WTC11 (cell line): Measurements from ENCODE around the gene SUSD1. TPM values are rescaled to one million over a fixed set of nuclear protein-coding genes. Genes with fewer than 3 reads are reported as not detected.

Source experiments
- ATAC-seq: fragments of 200-7000 bp; cut with Tn5 transposase; 2 replicates; pipeline ENCODE4 v1.10.0; 2021; ENCODE audit warnings: mild to moderate bottlenecking, moderate library complexity
- CTCF ChIA-PET: fragments of 300-600 bp; sonication (Branson Sonifier 250); formaldehyde crosslinking; loops from one replicate; lab custom pipeline; 2021; ENCODE audit warnings: antibody characterized with exemption; lab: Charles Lee
- POLR2A ChIA-PET: fragments of 350-600 bp; sonication (Branson Sonifier 250); formaldehyde crosslinking; loops from one replicate; lab custom pipeline; 2021; ENCODE audit warnings: antibody characterized with exemption; lab: Charles Lee
- DNase-seq: peaks from one replicate; pipeline ENCODE4 v3.0.0; 2021; ENCODE audit warnings: low spot score
- H3K27ac Mint-ChIP-seq: 2 replicates; pipeline ENCODE4 v1.8.0; 2021; ENCODE audit warnings: mixed read lengths
- H3K27me3 Mint-ChIP-seq: 2 replicates; pipeline ENCODE4 v1.8.0; 2021; ENCODE audit warnings: low read depth, mild to moderate bottlenecking, moderate library complexity, mixed read lengths
- H3K36me3 Mint-ChIP-seq: 2 replicates; pipeline ENCODE4 v1.8.0; 2021; ENCODE audit warnings: mixed read lengths
- H3K4me1 Mint-ChIP-seq: 2 replicates; pipeline ENCODE4 v1.8.0; 2022; ENCODE audit warnings: mixed read lengths
- H3K4me3 Mint-ChIP-seq: 2 replicates; pipeline ENCODE4 v1.8.0; 2021; ENCODE audit warnings: mild to moderate bottlenecking, moderate library complexity, mixed read lengths
- H3K9me3 Mint-ChIP-seq: 2 replicates; pipeline ENCODE4 v1.8.0; 2021; ENCODE audit warnings: mixed read lengths
- AR ChIP-seq: fragments of 250-450 bp; sonication (Bioruptor Pico); IDR thresholded peaks from 2 replicates; pipeline ENCODE4 v1.9.0; 2021; ENCODE audit warnings: mild to moderate bottlenecking
- CBFB ChIP-seq: sonication (generic); formaldehyde crosslinking; IDR thresholded peaks from 2 replicates; pipeline ENCODE4 v1.8.1; 2022; ENCODE audit warnings: mild to moderate bottlenecking, low read depth, missing genetic modification reagents
- CDX4 ChIP-seq: fragments of 250-450 bp; sonication (Bioruptor Pico); IDR thresholded peaks from 2 replicates; pipeline ENCODE4 v1.9.0; 2021; ENCODE audit warnings: moderate library complexity, mild to moderate bottlenecking, inconsistent platforms, borderline replicate concordance
- ETV6 ChIP-seq: sonication (generic); formaldehyde crosslinking; IDR thresholded peaks from 2 replicates; pipeline ENCODE4 v1.8.1; 2022; ENCODE audit warnings: mild to moderate bottlenecking, missing genetic modification reagents
- FOXJ3 ChIP-seq: sonication (generic); formaldehyde crosslinking; IDR thresholded peaks from 2 replicates; pipeline ENCODE4 v1.9.0; 2021; ENCODE audit warnings: missing genetic modification reagents, mild to moderate bottlenecking, borderline replicate concordance
- FOXP1 ChIP-seq: sonication (generic); formaldehyde crosslinking; IDR thresholded peaks from 2 replicates; pipeline ENCODE4 v1.8.0; 2022; ENCODE audit warnings: missing genetic modification reagents, mild to moderate bottlenecking, moderate library complexity, borderline replicate concordance
- GTF2I ChIP-seq: fragments of 250-450 bp; sonication (Bioruptor Pico); conservative IDR thresholded peaks from 2 replicates; pipeline ENCODE4 v1.4.0; 2021; ENCODE audit warnings: mild to moderate bottlenecking
- JAZF1 ChIP-seq: fragments of 250-450 bp; sonication (Bioruptor Pico); IDR thresholded peaks from 2 replicates; pipeline ENCODE4 v1.9.0; 2021; ENCODE audit warnings: moderate library complexity, mild to moderate bottlenecking, inconsistent platforms
- MXD4 ChIP-seq: fragments of 250-450 bp; sonication (Bioruptor Pico); IDR thresholded peaks from 2 replicates; pipeline ENCODE4 v1.8.0; 2021; ENCODE audit warnings: mild to moderate bottlenecking, moderate library complexity, borderline replicate concordance
- MYBL2 ChIP-seq: sonication (generic); formaldehyde crosslinking; IDR thresholded peaks from 2 replicates; pipeline ENCODE4 v1.8.1; 2023; ENCODE audit warnings: mild to moderate bottlenecking, moderate library complexity, missing genetic modification reagents
- NFYB ChIP-seq: sonication (generic); formaldehyde crosslinking; conservative IDR thresholded peaks from 2 replicates; pipeline ENCODE4 v1.8.0; 2022; ENCODE audit warnings: low read depth, missing genetic modification reagents
- NR2C2 ChIP-seq: sonication (generic); formaldehyde crosslinking; IDR thresholded peaks from 2 replicates; pipeline ENCODE4 v1.8.0; 2022; ENCODE audit warnings: mild to moderate bottlenecking, missing genetic modification reagents
- OVOL2 ChIP-seq: fragments of 250-450 bp; sonication (Bioruptor Pico); IDR thresholded peaks from 2 replicates; pipeline ENCODE4 v1.9.0; 2021; ENCODE audit warnings: mild to moderate bottlenecking, borderline replicate concordance
- SMAD3 ChIP-seq: sonication (generic); formaldehyde crosslinking; IDR thresholded peaks from 2 replicates; pipeline ENCODE4 v1.8.0; 2022; ENCODE audit warnings: missing genetic modification reagents, mild to moderate bottlenecking, borderline replicate concordance
- STAT6 ChIP-seq: sonication (generic); formaldehyde crosslinking; conservative IDR thresholded peaks from 2 replicates; pipeline ENCODE4 v1.8.1; 2023; ENCODE audit warnings: mild to moderate bottlenecking, low read depth, missing genetic modification reagents, moderate library complexity
- TEAD4 ChIP-seq: sonication (generic); formaldehyde crosslinking; IDR thresholded peaks from 2 replicates; pipeline ENCODE4 v1.8.0; 2022; ENCODE audit warnings: mild to moderate bottlenecking, missing genetic modification reagents
- ZMAT4 ChIP-seq: fragments of 250-450 bp; sonication (Bioruptor Pico); IDR thresholded peaks from 2 replicates; pipeline ENCODE4 v1.9.0; 2021; ENCODE audit warnings: mild to moderate bottlenecking
- ZNF317 ChIP-seq: sonication (generic); formaldehyde crosslinking; IDR thresholded peaks from 2 replicates; pipeline ENCODE4 v1.8.1; 2023; ENCODE audit warnings: low read depth, mild to moderate bottlenecking, moderate library complexity, missing genetic modification reagents, borderline replicate concordance
- total RNA-seq: library from RNA; stranded (reverse); gene quantifications from 3 replicates; pipeline ENCODE4 v1.2.3, GENCODE V29; 2021
- TF ChIP-seq, protein P1 (sequence below): sonication (generic); formaldehyde crosslinking; conservative IDR thresholded peaks from 2 replicates; pipeline ENCODE4 v1.8.1; 2022; ENCODE audit warnings: mild to moderate bottlenecking, missing genetic modification reagents
- TF ChIP-seq, protein P2 (sequence below): sonication (generic); formaldehyde crosslinking; IDR thresholded peaks from 2 replicates; pipeline ENCODE4 v1.8.1; 2023; ENCODE audit warnings: mild to moderate bottlenecking, moderate library complexity, missing genetic modification reagents
- TF ChIP-seq, protein P3 (sequence below): fragments of 200-600 bp; IDR thresholded peaks from 2 replicates; pipeline ENCODE4 v1.8.0; 2022; ENCODE audit warnings: antibody characterized with exemption

SUSD1 gene
- total RNA-seq, 1 experiment from 2014 or later, result 5.1 TPM

GRCh38 chr9:112093870-112094216 is 81.3 kb downstream of the SUSD1 start:
- Mint-ChIP-seq H3K36me3 (peaks cover 6% of the 10 kb centered on the region; the same call in 1 of the 2 replicates), H3K4me1 (peaks cover 22% of the 10 kb centered on the region), H3K27me3 (no peaks in the 10 kb centered on the region), H3K9me3 (peaks cover 3% of the 10 kb centered on the region; the same call in 1 of the 2 replicates), H3K27ac (no peak overlapping the region), H3K4me3 (no peak overlapping the region)
- DNase-seq (no peak), ATAC-seq (no peak)
- POLR2A ChIA-PET, result interaction anchor here (0.6 kb wide), 1 partner anchor 55 kb away, joined by 3 read pairs; no protein-coding TSS in a partner anchor
- TF ChIP-seq GTF2I (CRISPR knock-in tag), result no peak
- TF ChIP-seq MYBL2 (CRISPR knock-in tag), result no peak
- TF ChIP-seq, protein P1, sequence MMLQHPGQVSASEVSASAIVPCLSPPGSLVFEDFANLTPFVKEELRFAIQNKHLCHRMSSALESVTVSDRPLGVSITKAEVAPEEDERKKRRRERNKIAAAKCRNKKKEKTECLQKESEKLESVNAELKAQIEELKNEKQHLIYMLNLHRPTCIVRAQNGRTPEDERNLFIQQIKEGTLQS (CRISPR knock-in tag), result no peak
- TF ChIP-seq NFYB (CRISPR knock-in tag), result no peak
- TF ChIP-seq FOXJ3 (CRISPR knock-in tag), result no peak
- TF ChIP-seq ZNF317 (CRISPR knock-in tag), result no peak
- no peak for TF ChIP-seq FOXP1 (CRISPR knock-in tag)
- no peak for TF ChIP-seq ZMAT4 (CRISPR knock-in tag)
- TF ChIP-seq, protein P2, sequence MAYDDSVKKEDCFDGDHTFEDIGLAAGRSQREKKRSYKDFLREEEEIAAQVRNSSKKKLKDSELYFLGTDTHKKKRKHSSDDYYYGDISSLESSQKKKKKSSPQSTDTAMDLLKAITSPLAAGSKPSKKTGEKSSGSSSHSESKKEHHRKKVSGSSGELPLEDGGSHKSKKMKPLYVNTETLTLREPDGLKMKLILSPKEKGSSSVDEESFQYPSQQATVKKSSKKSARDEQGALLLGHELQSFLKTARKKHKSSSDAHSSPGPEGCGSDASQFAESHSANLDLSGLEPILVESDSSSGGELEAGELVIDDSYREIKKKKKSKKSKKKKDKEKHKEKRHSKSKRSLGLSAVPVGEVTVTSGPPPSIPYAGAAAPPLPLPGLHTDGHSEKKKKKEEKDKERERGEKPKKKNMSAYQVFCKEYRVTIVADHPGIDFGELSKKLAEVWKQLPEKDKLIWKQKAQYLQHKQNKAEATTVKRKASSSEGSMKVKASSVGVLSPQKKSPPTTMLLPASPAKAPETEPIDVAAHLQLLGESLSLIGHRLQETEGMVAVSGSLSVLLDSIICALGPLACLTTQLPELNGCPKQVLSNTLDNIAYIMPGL (CRISPR knock-in tag), result no peak
- no peak for TF ChIP-seq TEAD4 (CRISPR knock-in tag)
- CTCF ChIA-PET, result interaction anchor here (0.7 to 1.6 kb wide), 7 partner anchors 19 to 624 kb away, joined by 3 to 6 read pairs (median 4); partner anchors contain the start of genes INIP and PTBP3

DNA sequence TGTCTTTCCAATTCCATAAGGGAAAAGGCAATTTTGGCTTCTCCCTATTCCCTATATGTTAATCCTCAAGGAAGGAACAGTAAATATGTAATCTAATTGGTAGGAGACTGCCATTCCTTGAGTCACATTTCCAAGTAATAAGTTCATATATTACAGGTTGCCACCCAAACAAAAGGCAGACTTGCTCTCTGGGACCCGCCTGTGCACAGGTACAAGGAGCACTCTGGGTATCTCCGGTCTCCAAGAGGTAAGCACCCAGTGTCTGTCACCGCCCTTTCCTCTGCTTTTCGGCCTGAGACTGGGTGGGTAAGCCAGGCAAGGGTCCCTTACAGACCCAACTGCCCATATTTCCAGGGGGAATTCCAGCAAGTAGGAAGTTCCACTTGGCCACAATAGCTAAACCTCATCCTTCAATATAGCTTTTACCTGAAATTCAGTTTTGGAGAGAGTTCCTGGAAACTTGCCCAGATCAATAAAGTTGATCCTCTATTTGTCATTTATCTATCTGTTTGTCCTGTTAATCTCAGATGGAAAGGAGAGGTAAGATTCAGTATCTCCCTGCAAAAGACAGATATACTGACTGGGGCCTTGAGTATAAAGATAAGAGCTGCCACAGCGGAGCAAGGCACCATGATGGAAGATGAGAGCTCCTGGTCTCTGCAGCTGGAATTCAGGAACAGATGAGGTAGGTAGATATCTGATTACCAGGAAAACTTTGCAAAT is 81.8 kb downstream of the SUSD1 start:
- ChIA-PET POLR2A (no interaction called here), CTCF (interaction anchor here (0.7 to 1.6 kb wide), 8 partner anchors 19 to 624 kb away, joined by 3 to 6 read pairs (median 4); partner anchors contain the start of genes INIP and PTBP3)
- TF ChIP-seq JAZF1 (CRISPR knock-in tag) (no peak), STAT6 (CRISPR knock-in tag) (no peak), MXD4 (CRISPR knock-in tag) (no peak), NR2C2 (no peak), GTF2I (CRISPR knock-in tag) (no peak), AR (CRISPR knock-in tag) (no peak), CBFB (CRISPR knock-in tag) (no peak), ETV6 (CRISPR knock-in tag) (no peak), ZNF317 (CRISPR knock-in tag) (no peak), OVOL2 (CRISPR knock-in tag) (no peak), CDX4 (no peak), SMAD3 (CRISPR knock-in tag) (no peak)
- TF ChIP-seq, protein P3, sequence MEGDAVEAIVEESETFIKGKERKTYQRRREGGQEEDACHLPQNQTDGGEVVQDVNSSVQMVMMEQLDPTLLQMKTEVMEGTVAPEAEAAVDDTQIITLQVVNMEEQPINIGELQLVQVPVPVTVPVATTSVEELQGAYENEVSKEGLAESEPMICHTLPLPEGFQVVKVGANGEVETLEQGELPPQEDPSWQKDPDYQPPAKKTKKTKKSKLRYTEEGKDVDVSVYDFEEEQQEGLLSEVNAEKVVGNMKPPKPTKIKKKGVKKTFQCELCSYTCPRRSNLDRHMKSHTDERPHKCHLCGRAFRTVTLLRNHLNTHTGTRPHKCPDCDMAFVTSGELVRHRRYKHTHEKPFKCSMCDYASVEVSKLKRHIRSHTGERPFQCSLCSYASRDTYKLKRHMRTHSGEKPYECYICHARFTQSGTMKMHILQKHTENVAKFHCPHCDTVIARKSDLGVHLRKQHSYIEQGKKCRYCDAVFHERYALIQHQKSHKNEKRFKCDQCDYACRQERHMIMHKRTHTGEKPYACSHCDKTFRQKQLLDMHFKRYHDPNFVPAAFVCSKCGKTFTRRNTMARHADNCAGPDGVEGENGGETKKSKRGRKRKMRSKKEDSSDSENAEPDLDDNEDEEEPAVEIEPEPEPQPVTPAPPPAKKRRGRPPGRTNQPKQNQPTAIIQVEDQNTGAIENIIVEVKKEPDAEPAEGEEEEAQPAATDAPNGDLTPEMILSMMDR, result no peak
- Mint-ChIP-seq H3K27ac (no peak overlapping the region), H3K9me3 (peaks cover 3% of the 10 kb centered on the region; the same call in 1 of the 2 replicates), H3K4me3 (no peak overlapping the region), H3K4me1 (peaks cover 17% of the 10 kb centered on the region), H3K36me3 (peaks cover 6% of the 10 kb centered on the region; the same call in 1 of the 2 replicates), H3K27me3 (no peaks in the 10 kb centered on the region)
- ATAC-seq (no peak), DNase-seq (no peak)
